H9 (cell line): Measurements from ENCODE around the gene RASSF7. TPM values are rescaled to one million over a fixed set of nuclear protein-coding genes. Genes with fewer than 3 reads are reported as not detected.
A peak's percentile ranks its signal among the peaks of the same experiment; 100 is the strongest.

Experiments used
- DNase-seq: peaks from one replicate; pipeline ENCODE4 v3.0.0-alpha.2; 2017
- H2AFZ ChIP-seq: one replicate; pipeline ENCODE4 v1.6.1; 2013; ENCODE audit warnings: mild to moderate bottlenecking, low read length, control low read depth, moderate library complexity
- H2AK5ac ChIP-seq: 2 replicates; pipeline ENCODE4 v1.6.1; 2013; ENCODE audit warnings: low read length, control low read depth, mixed read lengths; ENCODE audit not compliant: insufficient read length
- H2BK120ac ChIP-seq: one replicate; pipeline ENCODE4 v1.6.1; 2013; ENCODE audit warnings: low read depth, mild to moderate bottlenecking, low read length, control low read depth, inconsistent platforms; ENCODE audit not compliant: poor library complexity, severe bottlenecking
- H2BK12ac ChIP-seq: 2 replicates; pipeline ENCODE4 v1.6.1; 2013; ENCODE audit warnings: low read length, control low read depth, mixed read lengths, low read depth; ENCODE audit not compliant: insufficient read length
- H2BK15ac ChIP-seq: 2 replicates; pipeline ENCODE4 v1.6.1; 2013; ENCODE audit warnings: low read depth, low read length, control low read depth
- H2BK20ac ChIP-seq: one replicate; pipeline ENCODE4 v1.6.1; 2013; ENCODE audit warnings: low read depth, mild to moderate bottlenecking, low read length, control low read depth, inconsistent platforms; ENCODE audit not compliant: poor library complexity, severe bottlenecking
- H2BK5ac ChIP-seq: 2 replicates; pipeline ENCODE4 v1.6.1; 2013; ENCODE audit warnings: low read length, control low read depth, mixed read lengths; ENCODE audit not compliant: insufficient read length
- H3K14ac ChIP-seq: 2 replicates; pipeline ENCODE4 v1.6.1; 2013; ENCODE audit warnings: low read length, control low read depth; ENCODE audit not compliant: insufficient read depth
- H3K18ac ChIP-seq: 2 replicates; pipeline ENCODE4 v1.6.1; 2013; ENCODE audit warnings: low read depth, mild to moderate bottlenecking, mixed read lengths, low read length, control low read depth; ENCODE audit not compliant: insufficient read length
- H3K23ac ChIP-seq: 2 replicates; pipeline ENCODE4 v1.6.1; 2013; ENCODE audit warnings: low read length, control low read depth, mixed read lengths, low read depth; ENCODE audit not compliant: insufficient read length
- H3K23me2 ChIP-seq: 2 replicates; pipeline ENCODE4 v1.6.1; 2013; ENCODE audit warnings: low read depth, mild to moderate bottlenecking, mixed read lengths, low read length, control low read depth; ENCODE audit not compliant: insufficient read length, poor library complexity, severe bottlenecking
- H3K27ac ChIP-seq: 2 replicates; pipeline ENCODE4 v1.5.1; 2013; ENCODE audit warnings: low read length, control low read depth, mixed read lengths, low read depth; ENCODE audit not compliant: insufficient read length
- H3K27me3 ChIP-seq: 2 replicates; pipeline ENCODE4 v1.6.1; 2013; ENCODE audit warnings: low read length, control low read depth, inconsistent platforms; ENCODE audit not compliant: insufficient read depth
- H3K4ac ChIP-seq: 2 replicates; pipeline ENCODE4 v1.6.1; 2013; ENCODE audit warnings: low read depth, mild to moderate bottlenecking, control low read depth, inconsistent platforms, low read length, moderate library complexity
- H3K4me1 ChIP-seq: 2 replicates; pipeline ENCODE4 v1.6.1; 2013; ENCODE audit warnings: low read length, control low read depth, inconsistent platforms; ENCODE audit not compliant: insufficient read depth
- H3K4me2 ChIP-seq: 2 replicates; pipeline ENCODE4 v1.6.1; 2013; ENCODE audit warnings: low read length, control low read depth, mixed read lengths; ENCODE audit not compliant: insufficient read length, insufficient read depth
- H3K56ac ChIP-seq: 2 replicates; pipeline ENCODE4 v1.6.1; 2013; ENCODE audit warnings: low read depth, mild to moderate bottlenecking, mixed read lengths, low read length, control low read depth; ENCODE audit not compliant: insufficient read length
- H3K79me1 ChIP-seq: 2 replicates; pipeline ENCODE4 v1.6.1; 2013; ENCODE audit warnings: low read depth, mild to moderate bottlenecking, moderate library complexity, low read length, control low read depth, inconsistent platforms; ENCODE audit not compliant: insufficient read depth, poor library complexity, severe bottlenecking
- H3K79me2 ChIP-seq: 2 replicates; pipeline ENCODE4 v1.6.1; 2013; ENCODE audit warnings: low read length, control low read depth, inconsistent platforms; ENCODE audit not compliant: insufficient read depth
- H3K9ac ChIP-seq: 2 replicates; pipeline ENCODE4 v1.6.1; 2013; ENCODE audit warnings: low read length, control low read depth, mixed read lengths; ENCODE audit not compliant: insufficient read length; ENCODE audit errors: extremely low read depth
- H3K9me3 ChIP-seq: one replicate; pipeline ENCODE4 v1.6.1; 2013; ENCODE audit warnings: low read depth, low read length, inconsistent platforms; ENCODE audit not compliant: control insufficient read depth
- H3T11ph ChIP-seq: one replicate; pipeline ENCODE4 v1.6.1; 2013; ENCODE audit warnings: mild to moderate bottlenecking, low read length, control low read depth, inconsistent platforms
- H4K20me1 ChIP-seq: one replicate; pipeline ENCODE4 v1.6.1; 2013; ENCODE audit not compliant: control insufficient read depth, insufficient read length, insufficient read depth
- H4K5ac ChIP-seq: 2 replicates; pipeline ENCODE4 v1.6.1; 2013; ENCODE audit warnings: low read depth, mild to moderate bottlenecking, mixed read lengths, low read length, control low read depth; ENCODE audit not compliant: insufficient read length
- H4K8ac ChIP-seq: replicated peaks from 2 replicates; pipeline ENCODE4 v1.6.1; 2013; ENCODE audit warnings: low read length, control low read depth, mixed read lengths, low read depth; ENCODE audit not compliant: insufficient read length
- H4K91ac ChIP-seq: 2 replicates; pipeline ENCODE4 v1.6.1; 2013; ENCODE audit warnings: low read depth, mild to moderate bottlenecking, moderate library complexity, mixed read lengths, low read length, control low read depth; ENCODE audit not compliant: insufficient read length
- H3K27ac Mint-ChIP-seq, 3 experiments: 2 replicates in 2 of 3; 3 replicates in 1 of 3; pipeline ENCODE4 v1.8.0; 2020 to 2021; ENCODE audit warnings: mixed read lengths in 3 of 3, mild to moderate bottlenecking in 1 of 3, moderate library complexity in 1 of 3
- H3K27me3 Mint-ChIP-seq: 2 replicates; pipeline ENCODE4 v1.8.0; 2021; ENCODE audit warnings: low read depth, mild to moderate bottlenecking, moderate library complexity, mixed read lengths
- H3K36me3 Mint-ChIP-seq, 3 experiments: 2 replicates in 2 of 3; 3 replicates in 1 of 3; pipeline ENCODE4 v1.8.0; 2020 to 2021; ENCODE audit warnings: low read depth in 3 of 3, mixed read lengths in 3 of 3; ENCODE audit not compliant: insufficient read depth in 1 of 3
- H3K4me1 Mint-ChIP-seq, 2 experiments: 2 replicates each; pipeline ENCODE4 v1.8.0; 2020; ENCODE audit warnings: mixed read lengths in 2 of 2
- H3K4me3 Mint-ChIP-seq, 2 experiments: 2 replicates in 1 of 2; 3 replicates in 1 of 2; pipeline ENCODE4 v1.8.0; 2020 to 2021; ENCODE audit warnings: mild to moderate bottlenecking in 2 of 2, mixed read lengths in 2 of 2, moderate library complexity in 1 of 2
- H3K9me3 Mint-ChIP-seq, 2 experiments: 2 replicates in 1 of 2; 3 replicates in 1 of 2; pipeline ENCODE4 v1.8.0; 2020; ENCODE audit warnings: mild to moderate bottlenecking in 2 of 2, mixed read lengths in 2 of 2, moderate library complexity in 1 of 2
- CTCF ChIP-seq: fragments of 200-600 bp; sonication (generic); conservative IDR thresholded peaks from 3 replicates; pipeline ENCODE4 v1.8.0; 2021; ENCODE audit warnings: antibody characterized with exemption, mild to moderate bottlenecking
- WGBS: extraction: QIAGEN DNeasy Blood & Tissue Kit; methylation state at CpG from one replicate; pipeline ENCODE4 v1.1.7; 2013; ENCODE audit warnings: missing lambda C conversion rate, low lambda C conversion rate, mixed read lengths; ENCODE audit not compliant: insufficient read length; ENCODE audit errors: extremely low coverage; 5-methylcytosine and 5-hydroxymethylcytosine counted together
- total RNA-seq: library from RNA; stranded (reverse); gene quantifications from 2 replicates; pipeline ENCODE4 v1.2.1, GENCODE V29; 2021

RASSF7 gene
- total RNA-seq, 1 experiment from 2014 or later: 26.3 TPM

GRCh38 chr11:536841-537621, 23.7 kb upstream of the RASSF7 start, which contains the start of gene LRRC56:
Gene LRRC56, plus strand, starts transcription at chr11:537527. Its CDS starts 3,158 bp downstream, at chr11:540685.
- peak within 1 kb of the TSS; percentile 76 to 94 for H3K4me3 Mint-ChIP-seq
- Histone ChIP-seq H3K4me1 (no peaks in the 10 kb centered on the region), H2BK120ac (no peak within 1 kb of the TSS), H3K4ac (no peak within 1 kb of the TSS), H4K5ac (no peak within 1 kb of the TSS), H3K14ac (peak within 1 kb of the TSS; percentile 89), H3K79me1 (no peaks in the 10 kb centered on the region), H3K79me2 (no peaks in the 10 kb centered on the region), H3K9ac (no peak within 1 kb of the TSS), H3K23ac (no peak within 1 kb of the TSS), H4K20me1 (no peaks in the 10 kb centered on the region), H2BK5ac (no peak within 1 kb of the TSS), H4K91ac (no peak within 1 kb of the TSS), H3K27me3 (no peaks in the 10 kb centered on the region), H2AK5ac (no peak within 1 kb of the TSS), H2AFZ (no peak within 1 kb of the TSS), H3K27ac (no peak within 1 kb of the TSS), H3K4me2 (peak within 1 kb of the TSS; percentile 41), H2BK20ac (no peak within 1 kb of the TSS), H3K56ac (no peak within 1 kb of the TSS), H2BK12ac (no peak within 1 kb of the TSS), H3K9me3 (no peaks in the 10 kb centered on the region), H3K23me2 (peaks cover 19% of the 10 kb centered on the region), H3K18ac (peak within 1 kb of the TSS; percentile 55), H4K8ac (no peak within 1 kb of the TSS), H3T11ph (no peak within 1 kb of the TSS), H2BK15ac (no peak within 1 kb of the TSS)
- TF ChIP-seq CTCF: no peak
- H3K27me3 Mint-ChIP-seq: peaks cover 16% of the 10 kb centered on the region
- H3K27ac Mint-ChIP-seq: no peak within 1 kb of the TSS
- peaks cover 6 to 11% of the 10 kb centered on the region in 2 experiments; a peak in 2 of 4 replicates for H3K4me1 Mint-ChIP-seq
- peaks cover 0 to 2% of the 10 kb centered on the region in 2 experiments; a peak in 1 of 5 replicates for H3K9me3 Mint-ChIP-seq
- H3K36me3 Mint-ChIP-seq: peaks cover 2 to 13% (median 5%) of the 10 kb centered on the region in 3 experiments; a peak in 5 of 7 replicates
- no CpG with 5 or more reads among the region's 93 CpGs for WGBS
- DNase-seq: peak; percentile 89
